Measurements from ENCODE around the gene EPHB1. TPM values are rescaled to one million over a fixed set of nuclear protein-coding genes. Genes with fewer than 3 reads are reported as not detected.

EPHB1 gene
- total and polyA plus RNA-seq, 2 donors (not counting 3 experiments of a cell fraction or from before 2014, with no cell fraction given) = 1.3 to 5.2 TPM

GRCh38 chr3:135155791-135156190 lies 360.7 kb downstream of the EPHB1 start:
- Histone ChIP-seq H3K27me3 (ENCODE audit: control insufficient read depth in 2 of 2, insufficient read depth in 2 of 2, low read length in 2 of 2) (no peaks in the 10 kb centered on the region), H3K9me1 (replicated peaks; ENCODE audit: control insufficient read depth, extremely low read depth, insufficient read depth, low read length) (no peaks in the 10 kb centered on the region), H2AFZ (ENCODE audit: low read depth, low read length) (no peak overlapping the region), H3K4me3 (replicated peaks in 1 of 3; ENCODE audit: insufficient read depth in 1 of 3, low read depth in 1 of 3, low read length in 3 of 3) (no peak overlapping the region), H3K4me1 (ENCODE audit: control insufficient read depth, extremely low read depth, insufficient read depth, low read length) (no peaks in the 10 kb centered on the region), H3K36me3 (ENCODE audit: control insufficient read depth in 2 of 2, extremely low read depth in 1 of 2, insufficient read depth in 2 of 2, low read length in 2 of 2) (no peaks in the 10 kb centered on the region), H3K4me2 (ENCODE audit: insufficient read depth, low read length) (no peak overlapping the region), H4K20me1 (replicated peaks; ENCODE audit: control insufficient read depth, extremely low read depth, insufficient read depth, low read length) (no peaks in the 10 kb centered on the region), H3K9me3 (replicated peaks; ENCODE audit: control insufficient read depth, insufficient read depth, low read length) (peaks cover 5% of the 10 kb centered on the region), H3K79me2 (ENCODE audit: control insufficient read depth, insufficient read depth, low read length) (no peaks in the 10 kb centered on the region), H3K9ac (replicated peaks; ENCODE audit: extremely low read depth, insufficient read depth, low read length) (no peak overlapping the region), H3K27ac (ENCODE audit: insufficient read depth, low read depth, low read length) (no peak overlapping the region)
- ChIA-PET CTCF (interaction anchor here (0.6 kb wide), 1 partner anchor 229 kb away, joined by 3 read pairs; no protein-coding TSS in a partner anchor), POLR2A (no interaction called here)
- DNase-seq (ENCODE audit: low read depth, low spot score) (no peak), FAIRE-seq (no peak)
- TF ChIP-seq POLR2A (IDR thresholded peaks at IDR 0.05; ENCODE audit: low read depth, low read length) (no peak), EZH2 (IDR thresholded peaks at IDR 0.05; ENCODE audit: borderline replicate concordance, low read depth, low read length, severe bottlenecking) (no peak), MYC (IDR thresholded peaks at IDR 0.05; ENCODE audit: low read depth, low read length) (no peak), JUN (IDR thresholded peaks at IDR 0.05; ENCODE audit: borderline replicate concordance, insufficient read depth, insufficient read length, low read depth) (no peak), POLR2AphosphoS5 (IDR thresholded peaks at IDR 0.05; ENCODE audit: insufficient read depth, low read depth, low read length) (no peak), MAX (IDR thresholded peaks at IDR 0.05; ENCODE audit: insufficient read depth, insufficient read length) (no peak), CTCF (IDR thresholded peaks at IDR 0.05; ENCODE audit: extremely low read depth in 1 of 2, insufficient read depth in 1 of 2, low read depth in 1 of 2, low read length in 2 of 2) (no peak), FOS (IDR thresholded peaks at IDR 0.05; ENCODE audit: borderline replicate concordance, insufficient read depth, low read length) (no peak), GATA2 (IDR thresholded peaks at IDR 0.05; ENCODE audit: insufficient read depth, insufficient read length, low read depth, low read length) (no peak)
- dilution Hi-C loops (cut with MboI; ENCODE audit: extremely low pct_ligation_motif_present, low sequenced_read_pairs) = no loop called here
- intact Hi-C loops (cut with micrococcal nuclease) = no loop called here
- no TSS peak for BruUV-seq (replicated peaks)
